Gastroesophageal sphincter (tissue), 3 donors: ENCODE data around the gene DNAI2.

Source experiments
- CTCF ChIP-seq, 4 experiments: fragments of 200-600 bp in 2 of 4; fragments of 450-650 bp in 2 of 4; sonication (generic) in 1 of 4; IDR thresholded peaks; one replicate each; pipeline ENCODE4 v1.5.1; 2017 to 2019; ENCODE audit warnings: antibody characterized with exemption in 4 of 4, mild to moderate bottlenecking in 2 of 4, moderate library complexity in 2 of 4
- POLR2A ChIP-seq, 2 donors: fragments of 450-650 bp; IDR thresholded peaks; one replicate each; pipeline ENCODE4 v1.6.1; 2017; ENCODE audit warnings: antibody characterized with exemption in 2 of 2, mild to moderate bottlenecking in 2 of 2, moderate library complexity in 1 of 2
- POLR2AphosphoS5 ChIP-seq: sonication (generic); formaldehyde crosslinking; IDR thresholded peaks from one replicate; pipeline ENCODE4 v1.6.1; 2017; ENCODE audit warnings: antibody characterized with exemption

- TF ChIP-seq CTCF (IDR thresholded peaks at IDR 0.05), result no peak
- no peak for TF ChIP-seq POLR2A (IDR thresholded peaks at IDR 0.05)
- TF ChIP-seq POLR2AphosphoS5, result no peak
These were observed 60.5 kb downstream of the DNAI2 start for GRCh38 chr17:74334393-74335039.
